PC-3 (cell line): ENCODE results near the gene ZNF628. TPM values are rescaled to one million over a fixed set of nuclear protein-coding genes. Genes with fewer than 3 reads are reported as not detected.
A peak's percentile ranks its signal among the peaks of the same experiment; 100 is the strongest.

Experiments used
- ATAC-seq: fragments of 200-7000 bp; cut with Tn5 transposase; 2 replicates; pipeline ENCODE4 v1.9.1; 2020; ENCODE audit warnings: mild to moderate bottlenecking, moderate library complexity
- BruUV-seq: library from RNA; stranded (reverse); fragments of 400-500 nt; replicated peaks from 2 replicates; lab custom pipeline; 2021; lab: Mats Ljungman, UMichigan
- CTCF ChIA-PET: fragments of 300-600 bp; sonication (Branson Sonifier 250); formaldehyde crosslinking; loops from one replicate; lab custom pipeline; 2022; ENCODE audit warnings: antibody characterized with exemption; lab: Charles Lee
- POLR2A ChIA-PET: fragments of 300-600 bp; sonication (Branson Sonifier 250); formaldehyde crosslinking; loops from one replicate; lab custom pipeline; 2022; ENCODE audit warnings: antibody characterized with exemption; ENCODE audit not compliant: unreplicated experiment; lab: Charles Lee
- DNase-seq: peaks from one replicate; pipeline ENCODE4 v3.0.0-alpha.2; 2015
- H2AFZ ChIP-seq: fragments of 300-600 bp; sonication (generic); 2 replicates; pipeline ENCODE4 v1.6.0; 2016; ENCODE audit warnings: antibody characterized with exemption, low read length
- H3F3A ChIP-seq: fragments of 300-600 bp; sonication (generic); one replicate; pipeline ENCODE4 v1.6.0; 2017; ENCODE audit warnings: antibody characterized with exemption, low read length, control low read depth, mild to moderate bottlenecking; ENCODE audit not compliant: unreplicated experiment
- H3K27ac ChIP-seq: fragments of 300-600 bp; sonication (generic); 2 replicates; pipeline ENCODE4 v1.5.1; 2016; ENCODE audit warnings: mild to moderate bottlenecking, low read length
- H3K27me3 ChIP-seq: fragments of 300-600 bp; sonication (generic); 2 replicates; pipeline ENCODE4 v1.6.1; 2016; ENCODE audit warnings: low read length, mixed read lengths
- H3K36me3 ChIP-seq: fragments of 300-600 bp; sonication (generic); 2 replicates; pipeline ENCODE4 v1.6.1; 2016; ENCODE audit warnings: low read depth, mixed run types, low read length, mixed read lengths
- H3K4me1 ChIP-seq: fragments of 300-600 bp; sonication (generic); 2 replicates; pipeline ENCODE4 v1.5.1; 2016; ENCODE audit warnings: low read length; ENCODE audit not compliant: insufficient read depth
- H3K4me2 ChIP-seq: fragments of 300-600 bp; sonication (generic); 2 replicates; pipeline ENCODE4 v1.6.0; 2016; ENCODE audit warnings: low read length
- H3K4me3 ChIP-seq: fragments of 300-600 bp; sonication (generic); 2 replicates; pipeline ENCODE4 v1.5.1; 2016; ENCODE audit warnings: mild to moderate bottlenecking, low read length, mixed read lengths
- H3K79me2 ChIP-seq: fragments of 300-600 bp; sonication (generic); 2 replicates; pipeline ENCODE4 v1.6.1; 2017; ENCODE audit warnings: low read length, mixed read lengths
- H3K9ac ChIP-seq: fragments of 300-600 bp; sonication (generic); 2 replicates; pipeline ENCODE4 v1.6.0; 2016; ENCODE audit warnings: mild to moderate bottlenecking, low read length
- H3K9me2 ChIP-seq: fragments of 300-600 bp; sonication (generic); replicated peaks from 2 replicates; pipeline ENCODE4 v1.6.1; 2016; ENCODE audit warnings: mixed run types, low read length, mixed read lengths
- H3K9me3 ChIP-seq: fragments of 300-600 bp; sonication (generic); 2 replicates; pipeline ENCODE4 v1.6.1; 2016; ENCODE audit warnings: low read length, mixed read lengths
- H4K20me1 ChIP-seq: fragments of 300-600 bp; sonication (generic); 2 replicates; pipeline ENCODE4 v1.6.1; 2016; ENCODE audit warnings: low read length, mixed read lengths
- EZH2 ChIP-seq: fragments of 300-600 bp; sonication (generic); IDR thresholded peaks from one replicate; pipeline ENCODE4 v1.6.1; 2017; ENCODE audit warnings: antibody characterized with exemption, mild to moderate bottlenecking, low read length; ENCODE audit not compliant: unreplicated experiment
- EZH2phosphoT487 ChIP-seq: fragments of 300-600 bp; sonication (generic); IDR thresholded peaks from 2 replicates; pipeline ENCODE4 v1.6.1; 2018; ENCODE audit warnings: mild to moderate bottlenecking, antibody characterized with exemption, low read length, borderline replicate concordance
- intact Hi-C: fragments of 100-400 bp; cut with micrococcal nuclease; formaldehyde crosslinking; loops from 2 replicates; pipeline ENCODE4 v1.9.0; 2023
- total RNA-seq: library from RNA; depleted of rRNA; stranded (reverse); fragments of >200 nt; gene quantifications from 2 replicates; pipeline ENCODE4 v1.2.3, GENCODE V29; 2014
- TF ChIP-seq, protein P1 (sequence below): fragments of 300-600 bp; sonication (generic); conservative IDR thresholded peaks from 2 replicates; pipeline ENCODE4 v1.5.1; 2017; ENCODE audit warnings: antibody characterized with exemption, low read depth, mild to moderate bottlenecking, low read length

The ZNF628 gene
- total RNA-seq, 1 experiment from 2014 or later: 11.8 TPM

DNA sequence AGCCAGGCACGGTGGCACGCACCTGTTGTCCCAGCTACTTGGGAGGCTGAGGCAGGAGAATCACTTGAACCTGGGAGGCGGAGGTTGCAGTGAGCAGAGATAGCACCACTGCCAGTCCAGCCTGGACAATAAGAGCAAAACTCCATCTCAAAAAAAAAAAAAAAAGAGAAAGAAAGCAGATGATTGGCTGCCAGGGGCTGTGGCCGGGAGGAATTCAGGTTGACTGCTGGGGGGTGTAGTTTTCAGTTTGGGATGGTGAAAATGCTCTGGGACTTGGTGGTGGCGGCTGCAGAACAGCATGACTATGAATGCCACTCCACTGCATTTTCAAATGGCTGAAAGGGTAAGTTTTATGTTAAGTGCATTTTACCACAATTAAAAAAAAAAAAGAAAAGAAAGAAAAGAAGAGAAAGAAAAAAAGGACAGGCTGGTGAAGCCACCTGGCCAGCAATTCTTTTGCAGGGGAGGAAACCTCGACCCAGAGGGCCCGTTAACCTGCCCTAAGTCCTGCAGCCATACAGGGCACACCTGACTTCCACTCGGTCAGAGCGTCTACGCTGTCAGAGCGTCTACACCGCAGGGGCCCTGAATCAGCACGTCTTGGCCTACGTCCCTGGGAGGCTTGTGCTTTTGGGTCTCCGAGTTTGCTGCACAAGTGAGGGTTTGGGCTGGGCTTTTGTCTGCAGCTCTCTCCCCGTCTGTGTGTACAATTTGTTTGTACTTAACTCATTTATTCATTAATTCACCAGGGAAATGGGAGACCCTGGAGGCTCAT, 18.5 kb upstream of the ZNF628 start:
- Histone ChIP-seq H3F3A (no peaks in the 10 kb centered on the region), H3K79me2 (peaks cover 27% of the 10 kb centered on the region), H3K36me3 (peaks cover 11% of the 10 kb centered on the region; the same call in 1 of the 2 replicates), H3K9me2 (no peaks in the 10 kb centered on the region), H3K4me3 (no peak overlapping the region), H3K4me1 (peaks cover 13% of the 10 kb centered on the region), H3K27ac (no peak overlapping the region), H3K9me3 (no peaks in the 10 kb centered on the region), H3K27me3 (no peaks in the 10 kb centered on the region), H3K4me2 (no peak overlapping the region), H2AFZ (no peak overlapping the region), H4K20me1 (peaks cover 6% of the 10 kb centered on the region; the same call in 1 of the 2 replicates), H3K9ac (no peak overlapping the region)
- DNase-seq (no peak), ATAC-seq (no peak)
- TF ChIP-seq EZH2phosphoT487 (no peak), EZH2 (no peak)
- TF ChIP-seq, protein P1, sequence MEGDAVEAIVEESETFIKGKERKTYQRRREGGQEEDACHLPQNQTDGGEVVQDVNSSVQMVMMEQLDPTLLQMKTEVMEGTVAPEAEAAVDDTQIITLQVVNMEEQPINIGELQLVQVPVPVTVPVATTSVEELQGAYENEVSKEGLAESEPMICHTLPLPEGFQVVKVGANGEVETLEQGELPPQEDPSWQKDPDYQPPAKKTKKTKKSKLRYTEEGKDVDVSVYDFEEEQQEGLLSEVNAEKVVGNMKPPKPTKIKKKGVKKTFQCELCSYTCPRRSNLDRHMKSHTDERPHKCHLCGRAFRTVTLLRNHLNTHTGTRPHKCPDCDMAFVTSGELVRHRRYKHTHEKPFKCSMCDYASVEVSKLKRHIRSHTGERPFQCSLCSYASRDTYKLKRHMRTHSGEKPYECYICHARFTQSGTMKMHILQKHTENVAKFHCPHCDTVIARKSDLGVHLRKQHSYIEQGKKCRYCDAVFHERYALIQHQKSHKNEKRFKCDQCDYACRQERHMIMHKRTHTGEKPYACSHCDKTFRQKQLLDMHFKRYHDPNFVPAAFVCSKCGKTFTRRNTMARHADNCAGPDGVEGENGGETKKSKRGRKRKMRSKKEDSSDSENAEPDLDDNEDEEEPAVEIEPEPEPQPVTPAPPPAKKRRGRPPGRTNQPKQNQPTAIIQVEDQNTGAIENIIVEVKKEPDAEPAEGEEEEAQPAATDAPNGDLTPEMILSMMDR: no peak
- intact Hi-C loops: no loop called here
- no TSS peak for BruUV-seq
- CTCF ChIA-PET: interaction anchor here (0.6 kb wide), 1 partner anchor 311 kb away, joined by 3 read pairs; no protein-coding TSS in a partner anchor
- POLR2A ChIA-PET: no interaction called here

GRCh38 chr19:55459551-55459949, 16.9 kb upstream of the ZNF628 start:
- Histone ChIP-seq H3K9ac (no peak overlapping the region), H2AFZ (no peak overlapping the region), H3K9me3 (no peaks in the 10 kb centered on the region), H3K27me3 (no peaks in the 10 kb centered on the region), H3K27ac (no peak overlapping the region), H3F3A (no peaks in the 10 kb centered on the region), H4K20me1 (peaks cover 6% of the 10 kb centered on the region; the same call in 1 of the 2 replicates), H3K4me3 (no peak overlapping the region), H3K36me3 (peaks cover 5% of the 10 kb centered on the region; the same call in 1 of the 2 replicates), H3K9me2 (no peaks in the 10 kb centered on the region), H3K79me2 (peaks cover 27% of the 10 kb centered on the region), H3K4me2 (peak overlapping the region; percentile 97), H3K4me1 (peaks cover 13% of the 10 kb centered on the region)
- DNase-seq (no peak), ATAC-seq (no peak)
- TF ChIP-seq, protein P1: no peak
- TF ChIP-seq EZH2phosphoT487 (no peak), EZH2 (no peak)
- ChIA-PET POLR2A (no interaction called here), CTCF (no interaction called here)
- intact Hi-C loops: no loop called here
- no TSS peak for BruUV-seq
